ENCODE measurements around the gene SNRPD2.
A peak's percentile ranks its signal among the peaks of the same experiment; 100 is the strongest.
"Not testable (repeated sequence)": the region's sequence is repeated elsewhere in the genome, so short reads cannot be mapped to it uniquely, and the experiment has no call there.

The SNRPD2 gene

DNA sequence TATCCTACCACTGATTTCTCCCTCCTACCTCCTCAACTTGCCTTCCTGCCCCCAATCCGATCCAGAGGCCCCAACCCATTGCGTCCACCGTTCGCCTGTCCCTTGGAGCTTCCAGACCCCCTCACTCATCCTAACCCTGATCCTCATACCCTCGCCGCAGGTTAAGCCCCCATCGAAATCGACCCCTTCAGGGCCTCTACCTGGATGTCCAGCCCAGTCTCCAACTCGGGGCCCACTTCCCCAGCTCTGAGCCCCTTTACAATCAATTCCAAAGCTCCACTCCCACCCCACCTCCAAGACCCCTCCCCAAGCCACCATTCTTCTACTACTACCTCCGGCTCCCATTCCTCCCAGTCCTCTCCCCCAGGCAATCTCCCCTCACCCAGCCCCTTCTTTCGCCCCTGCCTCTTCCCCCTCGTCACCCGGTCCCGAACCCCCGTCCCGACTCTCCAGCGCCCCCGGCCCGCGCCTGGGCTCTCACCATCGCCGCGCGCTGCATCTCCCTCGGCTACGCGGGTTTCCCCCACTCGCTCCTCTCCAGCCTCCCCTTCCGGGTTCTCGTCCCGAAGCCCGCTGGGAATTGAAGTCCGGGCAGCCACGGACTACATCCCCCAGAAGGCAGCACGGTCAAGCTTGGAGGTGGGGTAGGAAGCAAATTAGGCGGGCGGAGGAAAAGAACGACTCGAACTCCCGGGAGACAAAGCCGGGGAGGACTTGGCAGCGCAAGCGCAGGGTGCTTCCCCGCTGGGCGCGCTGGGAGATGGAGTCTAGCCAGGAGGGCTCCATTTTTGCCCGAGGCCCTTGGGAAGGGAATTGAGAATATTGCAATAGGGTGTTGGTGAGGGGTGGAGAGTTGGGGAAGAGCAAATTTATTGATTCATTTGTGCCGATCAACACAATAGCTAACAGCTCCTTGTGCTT is 38.9 kb upstream of the SNRPD2 start, which contains the start of gene FBXO46:
TSS of gene FBXO46 (minus strand) at position 529 of the 921 bp plus-strand sequence. CDS start 17,401 bp downstream, outside the sequence.
- H3K23ac ChIP-seq (ENCODE audit: low read length), result no peak within 1 kb of the TSS
- peak within 1 kb of the TSS; percentile 85 for H3K9ac ChIP-seq (ENCODE audit: low read length)
- peak within 1 kb of the TSS; percentile 95 for H4K8ac ChIP-seq (ENCODE audit: low read depth, low read length)
- H2BK120ac ChIP-seq (ENCODE audit: insufficient read depth, low read length, poor library complexity), result peak within 1 kb of the TSS; percentile 56
- no CpG with 5 or more reads among the region's 48 CpGs for WGBS (ENCODE audit: extremely low coverage, insufficient coverage, insufficient read length)
- H2AK5ac ChIP-seq (ENCODE audit: low read length), result peak within 1 kb of the TSS; percentile 64
- H3K79me2 ChIP-seq (ENCODE audit: control insufficient read depth, insufficient read depth, low read length, poor library complexity), result peaks cover 12% of the 10 kb centered on the region
- peak within 1 kb of the TSS; percentile 83 for H4K12ac ChIP-seq (ENCODE audit: low read depth, low read length)
- peaks cover 0 to 2% of the 10 kb centered on the region in 2 experiments for H3K4me1 ChIP-seq (ENCODE audit: control insufficient read depth in 1 of 2, insufficient read depth in 2 of 2, low read length in 2 of 2)
- peak within 1 kb of the TSS; percentile 94 for H3K18ac ChIP-seq (ENCODE audit: low read length)
- peak within 1 kb of the TSS; percentile 50 for H2BK5ac ChIP-seq (ENCODE audit: low read depth, low read length, poor library complexity)
- H3K27ac ChIP-seq (ENCODE audit: low read depth, low read length), result no peak within 1 kb of the TSS
- peaks cover 7% of the 10 kb centered on the region for H3K79me1 ChIP-seq (ENCODE audit: low read length)
- peak within 1 kb of the TSS; percentile 83 for H3K14ac ChIP-seq (ENCODE audit: low read length)
- peak within 1 kb of the TSS; percentile 69 for H4K91ac ChIP-seq (ENCODE audit: low read depth, low read length)
- H3K9me3 ChIP-seq (ENCODE audit: insufficient read depth, low read depth, low read length), result no peaks in the 10 kb centered on the region
- H2AFZ ChIP-seq (ENCODE audit: insufficient read depth, low read length, poor library complexity), result peak within 1 kb of the TSS; percentile 39
- H3K4ac ChIP-seq (ENCODE audit: low read depth, low read length), result peak within 1 kb of the TSS; percentile 82
- peak within 1 kb of the TSS; percentile 51 for H2BK12ac ChIP-seq (ENCODE audit: low read length)
- H3K4me3 ChIP-seq (ENCODE audit: low read depth, low read length), result peak within 1 kb of the TSS; percentile 82
- no peaks in the 10 kb centered on the region for H3K27me3 ChIP-seq (ENCODE audit: insufficient read depth, low read length)
- peaks cover 0 to 2% of the 10 kb centered on the region in 2 experiments for H3K36me3 ChIP-seq (ENCODE audit: control insufficient read depth in 1 of 2, insufficient read depth in 2 of 2, low read length in 2 of 2)
- H3K4me2 ChIP-seq (ENCODE audit: low read length), result peak within 1 kb of the TSS; percentile 81
- DNase-seq, result peak; percentile 98 to 99

DNA sequence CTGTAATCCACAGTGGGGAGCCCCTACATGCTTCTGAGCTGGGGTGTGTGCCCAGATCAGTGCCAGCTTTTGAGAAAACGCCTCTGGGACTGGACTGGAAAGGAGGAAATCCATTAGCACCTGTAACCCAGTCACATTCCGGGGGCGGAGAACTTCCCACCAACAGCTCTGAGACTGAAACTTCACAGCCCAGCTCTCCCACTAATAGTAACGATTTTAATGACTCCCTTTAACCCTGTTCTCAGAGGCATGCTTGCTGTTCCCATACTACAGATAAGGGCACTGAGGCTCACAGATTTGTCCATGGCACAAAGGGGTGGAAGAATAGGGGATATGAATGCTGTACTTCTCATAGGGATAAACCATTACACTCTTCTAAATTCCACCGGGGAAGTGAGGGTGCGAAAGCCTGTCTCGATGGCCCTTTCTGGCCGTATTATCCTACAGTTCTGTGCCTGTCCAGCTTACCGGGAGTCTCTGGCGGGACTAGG is 38.1 kb upstream of the SNRPD2 start:
- H2AFZ ChIP-seq (ENCODE audit: insufficient read depth, low read length, poor library complexity), result no peak overlapping the region
- peak overlapping the region; percentile 61 for H2AK5ac ChIP-seq (ENCODE audit: low read length)
- peak overlapping the region; percentile 94 for H3K18ac ChIP-seq (ENCODE audit: low read length)
- no peaks in the 10 kb centered on the region for H3K27me3 ChIP-seq (ENCODE audit: insufficient read depth, low read length)
- peak overlapping the region; percentile 51 for H2BK12ac ChIP-seq (ENCODE audit: low read length)
- DNase-seq, result peak in 1 of 2 donors; percentile 49
- no peak overlapping the region for H2BK5ac ChIP-seq (ENCODE audit: low read depth, low read length, poor library complexity)
- no peak overlapping the region for H3K27ac ChIP-seq (ENCODE audit: low read depth, low read length)
- H3K9me3 ChIP-seq (ENCODE audit: insufficient read depth, low read depth, low read length), result no peaks in the 10 kb centered on the region
- no peak overlapping the region for H3K23ac ChIP-seq (ENCODE audit: low read length)
- peaks cover 0 to 2% of the 10 kb centered on the region in 2 experiments for H3K4me1 ChIP-seq (ENCODE audit: control insufficient read depth in 1 of 2, insufficient read depth in 2 of 2, low read length in 2 of 2)
- peaks cover 0 to 2% of the 10 kb centered on the region in 2 experiments for H3K36me3 ChIP-seq (ENCODE audit: control insufficient read depth in 1 of 2, insufficient read depth in 2 of 2, low read length in 2 of 2)
- no CpG with 5 or more reads among the region's 10 CpGs for WGBS (ENCODE audit: extremely low coverage, insufficient coverage, insufficient read length)
- peak overlapping the region; percentile 21 for H4K12ac ChIP-seq (ENCODE audit: low read depth, low read length)
- peaks cover 12% of the 10 kb centered on the region for H3K79me2 ChIP-seq (ENCODE audit: control insufficient read depth, insufficient read depth, low read length, poor library complexity)
- H3K14ac ChIP-seq (ENCODE audit: low read length), result peak overlapping the region; percentile 83
- H3K79me1 ChIP-seq (ENCODE audit: low read length), result peaks cover 7% of the 10 kb centered on the region
- peak overlapping the region; percentile 82 for H3K4ac ChIP-seq (ENCODE audit: low read depth, low read length)
- H4K8ac ChIP-seq (ENCODE audit: low read depth, low read length), result peak overlapping the region; percentile 95
- H3K9ac ChIP-seq (ENCODE audit: low read length), result peak overlapping the region; percentile 85
- H4K91ac ChIP-seq (ENCODE audit: low read depth, low read length), result peak overlapping the region; percentile 69
- H3K4me3 ChIP-seq (ENCODE audit: low read depth, low read length), result peak overlapping the region; percentile 82
- peak overlapping the region; percentile 81 for H3K4me2 ChIP-seq (ENCODE audit: low read length)
- H2BK120ac ChIP-seq (ENCODE audit: insufficient read depth, low read length, poor library complexity), result peak overlapping the region; percentile 56

DNA sequence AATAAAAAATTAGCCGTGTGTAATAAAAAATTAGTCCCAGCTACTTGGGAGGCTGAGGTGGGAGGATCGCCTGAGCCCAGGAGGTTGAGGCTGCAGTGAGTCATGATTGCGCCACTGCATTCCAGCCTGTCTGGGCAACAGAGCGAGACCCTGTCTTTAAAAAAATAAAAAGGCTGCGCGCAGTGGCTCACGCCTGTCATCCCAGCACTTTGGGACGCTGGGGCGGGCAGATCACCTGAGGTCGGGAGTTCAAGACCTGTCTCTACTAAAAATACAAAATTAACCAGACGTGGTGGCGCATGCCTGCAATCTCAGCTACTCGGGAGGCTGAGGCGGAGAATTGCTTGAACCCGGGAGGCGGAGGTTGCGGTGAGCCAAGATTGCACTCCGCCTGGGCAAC is 36.9 kb upstream of the SNRPD2 start:
- not testable (repeated sequence) for H2BK12ac ChIP-seq (ENCODE audit: low read length); H2BK120ac ChIP-seq (ENCODE audit: insufficient read depth, low read length, poor library complexity); H3K4me2 ChIP-seq (ENCODE audit: low read length); H3K14ac ChIP-seq (ENCODE audit: low read length); H3K18ac ChIP-seq (ENCODE audit: low read length); H3K9me3 ChIP-seq (ENCODE audit: insufficient read depth, low read depth, low read length); H4K12ac ChIP-seq (ENCODE audit: low read depth, low read length); H4K91ac ChIP-seq (ENCODE audit: low read depth, low read length); H2BK5ac ChIP-seq (ENCODE audit: low read depth, low read length, poor library complexity); H3K9ac ChIP-seq (ENCODE audit: low read length); H3K27ac ChIP-seq (ENCODE audit: low read depth, low read length); H3K4me3 ChIP-seq (ENCODE audit: low read depth, low read length); H3K27me3 ChIP-seq (ENCODE audit: insufficient read depth, low read length); H3K36me3 ChIP-seq (ENCODE audit: control insufficient read depth in 1 of 2, insufficient read depth in 2 of 2, low read length in 2 of 2); H2AK5ac ChIP-seq (ENCODE audit: low read length); H2AFZ ChIP-seq (ENCODE audit: insufficient read depth, low read length, poor library complexity); H3K23ac ChIP-seq (ENCODE audit: low read length); H4K8ac ChIP-seq (ENCODE audit: low read depth, low read length); H3K4me1 ChIP-seq (ENCODE audit: control insufficient read depth in 1 of 2, insufficient read depth in 2 of 2, low read length in 2 of 2); H3K79me1 ChIP-seq (ENCODE audit: low read length)
- Histone ChIP-seq H3K79me2 (ENCODE audit: control insufficient read depth, insufficient read depth, low read length, poor library complexity) (peaks cover 12% of the 10 kb centered on the region), H3K4ac (ENCODE audit: low read depth, low read length) (peak overlapping the region; percentile 27)
- no CpG with 5 or more reads among the region's 18 CpGs for WGBS (ENCODE audit: extremely low coverage, insufficient coverage, insufficient read length)
- DNase-seq, result peak; percentile 89 to 90

DNA sequence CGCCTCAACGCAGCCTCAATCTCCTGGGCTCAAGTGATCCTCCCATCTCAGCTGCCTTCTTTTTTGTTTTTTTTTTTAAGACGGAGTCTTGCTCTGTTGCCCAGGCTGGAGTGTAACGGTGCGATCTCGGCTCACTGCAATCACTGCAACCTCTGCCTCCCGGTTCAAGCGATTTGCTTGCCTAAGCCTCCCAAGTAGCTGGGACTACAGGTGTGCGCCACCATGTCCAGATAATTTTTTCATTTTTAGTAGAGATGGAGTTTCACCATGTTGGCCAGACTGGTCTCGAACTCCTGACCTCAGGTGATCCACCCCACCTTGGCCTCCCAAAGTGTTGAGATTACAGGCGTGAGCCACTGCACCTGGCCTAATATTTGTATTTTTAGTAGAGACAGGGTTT is 28.3 kb upstream of the SNRPD2 start:
- H2AK5ac ChIP-seq (ENCODE audit: low read length); H3K9ac ChIP-seq (ENCODE audit: low read length); H3K4me2 ChIP-seq (ENCODE audit: low read length); H2AFZ ChIP-seq (ENCODE audit: insufficient read depth, low read length, poor library complexity); H3K23ac ChIP-seq (ENCODE audit: low read length); DNase-seq; H2BK12ac ChIP-seq (ENCODE audit: low read length); H3K79me1 ChIP-seq (ENCODE audit: low read length); H4K8ac ChIP-seq (ENCODE audit: low read depth, low read length); H3K79me2 ChIP-seq (ENCODE audit: control insufficient read depth, insufficient read depth, low read length, poor library complexity); H3K27me3 ChIP-seq (ENCODE audit: insufficient read depth, low read length); H3K14ac ChIP-seq (ENCODE audit: low read length); H2BK120ac ChIP-seq (ENCODE audit: insufficient read depth, low read length, poor library complexity); H3K4me3 ChIP-seq (ENCODE audit: low read depth, low read length); H4K91ac ChIP-seq (ENCODE audit: low read depth, low read length); H2BK5ac ChIP-seq (ENCODE audit: low read depth, low read length, poor library complexity); H3K27ac ChIP-seq (ENCODE audit: low read depth, low read length); H3K18ac ChIP-seq (ENCODE audit: low read length); H4K12ac ChIP-seq (ENCODE audit: low read depth, low read length); H3K9me3 ChIP-seq (ENCODE audit: insufficient read depth, low read depth, low read length); H3K4ac ChIP-seq (ENCODE audit: low read depth, low read length): not testable (repeated sequence)
- Histone ChIP-seq H3K36me3 (ENCODE audit: control insufficient read depth in 1 of 2, insufficient read depth in 2 of 2, low read length in 2 of 2) (peaks cover 14 to 19% of the 10 kb centered on the region in 2 experiments), H3K4me1 (ENCODE audit: control insufficient read depth in 1 of 2, insufficient read depth in 2 of 2, low read length in 2 of 2) (peaks cover 15 to 16% of the 10 kb centered on the region in 2 experiments)
- WGBS (ENCODE audit: extremely low coverage, insufficient coverage, insufficient read length), result no CpG with 5 or more reads among the region's 11 CpGs

Data from trophoblast cell (in vitro differentiated cells and primary cell).